ENCODE measurements around the gene CCDC13.

Gene CCDC13

GRCh38 chr3:42780892-42781700, 8.0 kb upstream of the CCDC13 start:
- no peaks in the 10 kb centered on the region for H3K4me1 ChIP-seq (ENCODE audit: low read depth, poor library complexity, severe bottlenecking)
- H3K27ac ChIP-seq = no peak overlapping the region
- TF ChIP-seq CTCF (conservative IDR thresholded peaks at IDR 0.05; ENCODE audit: low read depth, low read length) = peak; percentile 74

GRCh38 chr3:42780398-42780797, 7.3 kb upstream of the CCDC13 start:
- no peak for TF ChIP-seq CTCF (conservative IDR thresholded peaks at IDR 0.05; ENCODE audit: low read depth, low read length)
- no peak overlapping the region for H2AFZ ChIP-seq (ENCODE audit: low read depth)

More at GRCh38 chr3:42780892-42781700, 8.0 kb upstream of the CCDC13 start:
- Histone ChIP-seq H3K9ac (no peak overlapping the region), H4K20me1 (ENCODE audit: insufficient read depth) (no peaks in the 10 kb centered on the region), H3K4me3 (IDR thresholded peaks at IDR 0.05; ENCODE audit: insufficient read depth, low read depth, low read length) (no peak overlapping the region), H3K27me3 (ENCODE audit: insufficient read depth, low read depth) (no peaks in the 10 kb centered on the region), H2AFZ (ENCODE audit: low read depth) (no peak overlapping the region), H3K4me2 (no peak overlapping the region), H3K79me2 (ENCODE audit: insufficient read depth, low read depth) (no peaks in the 10 kb centered on the region), H3K36me3 (ENCODE audit: insufficient read depth) (no peaks in the 10 kb centered on the region)

GRCh38 chr3:42778644-42779043, 5.6 kb upstream of the CCDC13 start:
- no peak overlapping the region for H3K9ac ChIP-seq
- TF ChIP-seq CTCF (conservative IDR thresholded peaks at IDR 0.05; ENCODE audit: low read depth, low read length) = no peak
- no peak overlapping the region for H3K4me3 ChIP-seq (IDR thresholded peaks at IDR 0.05; ENCODE audit: insufficient read depth, low read depth, low read length)
- H4K20me1 ChIP-seq (ENCODE audit: insufficient read depth) = no peaks in the 10 kb centered on the region
- no peaks in the 10 kb centered on the region for H3K27me3 ChIP-seq (ENCODE audit: insufficient read depth, low read depth)
- H3K36me3 ChIP-seq (ENCODE audit: insufficient read depth) = no peaks in the 10 kb centered on the region
- H3K4me2 ChIP-seq = no peak overlapping the region
- no peak overlapping the region for H2AFZ ChIP-seq (ENCODE audit: low read depth)
- H3K4me1 ChIP-seq (ENCODE audit: low read depth, poor library complexity, severe bottlenecking) = no peaks in the 10 kb centered on the region
- no peaks in the 10 kb centered on the region for H3K79me2 ChIP-seq (ENCODE audit: insufficient read depth, low read depth)
- no peak overlapping the region for H3K27ac ChIP-seq

More at GRCh38 chr3:42780398-42780797, 7.3 kb upstream of the CCDC13 start:
- Histone ChIP-seq H3K4me2 (no peak overlapping the region), H3K79me2 (ENCODE audit: insufficient read depth, low read depth) (no peaks in the 10 kb centered on the region), H3K27ac (no peak overlapping the region), H3K27me3 (ENCODE audit: insufficient read depth, low read depth) (no peaks in the 10 kb centered on the region), H4K20me1 (ENCODE audit: insufficient read depth) (no peaks in the 10 kb centered on the region), H3K4me1 (ENCODE audit: low read depth, poor library complexity, severe bottlenecking) (no peaks in the 10 kb centered on the region), H3K4me3 (IDR thresholded peaks at IDR 0.05; ENCODE audit: insufficient read depth, low read depth, low read length) (no peak overlapping the region), H3K36me3 (ENCODE audit: insufficient read depth) (no peaks in the 10 kb centered on the region), H3K9ac (no peak overlapping the region)

- H3K27me3 ChIP-seq (ENCODE audit: insufficient read depth, low read depth) = no peaks in the 10 kb centered on the region
- H3K9ac ChIP-seq = peak overlapping the region; percentile 56
- H3K4me3 ChIP-seq (IDR thresholded peaks at IDR 0.05; ENCODE audit: insufficient read depth, low read depth, low read length) = peak overlapping the region; percentile 47
- H3K27ac ChIP-seq = peak overlapping the region; percentile 46; the same call in 1 of the 2 replicates
- no peaks in the 10 kb centered on the region for H3K36me3 ChIP-seq (ENCODE audit: insufficient read depth)
- no peaks in the 10 kb centered on the region for H3K4me1 ChIP-seq (ENCODE audit: low read depth, poor library complexity, severe bottlenecking)
- no peak for TF ChIP-seq CTCF (conservative IDR thresholded peaks at IDR 0.05; ENCODE audit: low read depth, low read length)
- peak overlapping the region; percentile 44 for H3K4me2 ChIP-seq
- H3K79me2 ChIP-seq (ENCODE audit: insufficient read depth, low read depth) = no peaks in the 10 kb centered on the region
- no peaks in the 10 kb centered on the region for H4K20me1 ChIP-seq (ENCODE audit: insufficient read depth)
- peak overlapping the region; percentile 69 for H2AFZ ChIP-seq (ENCODE audit: low read depth)
These were observed 327 bp upstream of the CCDC13 start for GRCh38 chr3:42773409-42773751.

Measured in KMS-11 (cell line).